ENCODE data around the gene TDRKH.
"Not testable (repeated sequence)": the region's sequence is repeated elsewhere in the genome, so short reads cannot be mapped to it uniquely, and the experiment has no call there.

TDRKH gene

GRCh38 chr1:151737479-151737878 is 52.8 kb downstream of the TDRKH start:
- no peak overlapping the region for H3K4me3 ChIP-seq (ENCODE audit: low read depth, low read length)
- no peak for DNase-seq (ENCODE audit: low read depth)
- TF ChIP-seq CTCF (conservative IDR thresholded peaks at IDR 0.05; ENCODE audit: low read depth, low read length): no peak

GRCh38 chr1:151737026-151737425 is 53.3 kb downstream of the TDRKH start:
- no peak overlapping the region for H3K4me3 ChIP-seq (ENCODE audit: low read depth, low read length)
- no peak for TF ChIP-seq CTCF (conservative IDR thresholded peaks at IDR 0.05; ENCODE audit: low read depth, low read length)
- no peak for DNase-seq (ENCODE audit: low read depth)

GRCh38 chr1:151733995-151734394 is 56.3 kb downstream of the TDRKH start:
- not testable (repeated sequence) for DNase-seq (ENCODE audit: low read depth); H3K4me3 ChIP-seq (ENCODE audit: low read depth, low read length)

GRCh38 chr1:151733126-151733525 is 57.2 kb downstream of the TDRKH start:
- no peak for TF ChIP-seq CTCF (conservative IDR thresholded peaks at IDR 0.05; ENCODE audit: low read depth, low read length)
- no peak overlapping the region for H3K4me3 ChIP-seq (ENCODE audit: low read depth, low read length)
- no peak for DNase-seq (ENCODE audit: low read depth)

GRCh38 chr1:151729966-151730291 is 60.4 kb downstream of the TDRKH start:
- no peak for DNase-seq (ENCODE audit: low read depth)
- no peak for TF ChIP-seq CTCF (conservative IDR thresholded peaks at IDR 0.05; ENCODE audit: low read depth, low read length)
- H3K4me3 ChIP-seq (ENCODE audit: low read depth, low read length): no peak overlapping the region

- DNase-seq (ENCODE audit: low read depth): no peak
- no peak overlapping the region for H3K4me3 ChIP-seq (ENCODE audit: low read depth, low read length)
- no peak for TF ChIP-seq CTCF (conservative IDR thresholded peaks at IDR 0.05; ENCODE audit: low read depth, low read length)
Measured at GRCh38 chr1:151729157-151729965, 60.9 kb downstream of the TDRKH start.

GRCh38 chr1:151728151-151729054 is 61.9 kb downstream of the TDRKH start:
- peak; percentile 39 for DNase-seq (ENCODE audit: low read depth)
- no peak for TF ChIP-seq CTCF (conservative IDR thresholded peaks at IDR 0.05; ENCODE audit: low read depth, low read length)
- no peak overlapping the region for H3K4me3 ChIP-seq (ENCODE audit: low read depth, low read length)

Measured in choroid plexus epithelial cell (primary cell).